ENCODE data around the gene CATSPERZ. TPM values are rescaled to one million over a fixed set of nuclear protein-coding genes. Genes with fewer than 3 reads are reported as not detected.
A peak's percentile ranks its signal among the peaks of the same experiment; 100 is the strongest.

The CATSPERZ gene
- total RNA-seq, 1 experiment from 2014 or later, result not detected

DNA sequence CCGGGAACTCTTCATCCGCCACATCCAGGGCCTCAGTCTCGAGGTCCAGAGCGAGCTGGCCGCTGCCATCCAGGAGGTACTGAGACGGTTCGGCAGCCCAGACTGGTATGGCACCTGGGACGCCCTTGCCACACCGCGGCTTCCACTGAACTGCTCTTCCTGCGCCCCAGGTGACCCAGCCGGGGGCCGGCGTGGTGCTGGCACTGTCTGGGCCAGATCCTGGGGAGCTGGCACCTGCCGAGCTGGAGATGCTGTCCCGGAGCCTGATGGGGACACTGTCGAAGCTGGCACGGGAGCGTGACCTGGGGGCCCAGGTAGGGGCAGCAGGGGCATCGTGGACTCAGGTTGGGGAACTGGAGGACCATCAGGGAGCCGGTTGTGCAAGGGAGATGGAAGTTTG, 41.3 kb downstream of the CATSPERZ start:
- DNase-seq (ENCODE audit: low spot score), result no peak

DNA sequence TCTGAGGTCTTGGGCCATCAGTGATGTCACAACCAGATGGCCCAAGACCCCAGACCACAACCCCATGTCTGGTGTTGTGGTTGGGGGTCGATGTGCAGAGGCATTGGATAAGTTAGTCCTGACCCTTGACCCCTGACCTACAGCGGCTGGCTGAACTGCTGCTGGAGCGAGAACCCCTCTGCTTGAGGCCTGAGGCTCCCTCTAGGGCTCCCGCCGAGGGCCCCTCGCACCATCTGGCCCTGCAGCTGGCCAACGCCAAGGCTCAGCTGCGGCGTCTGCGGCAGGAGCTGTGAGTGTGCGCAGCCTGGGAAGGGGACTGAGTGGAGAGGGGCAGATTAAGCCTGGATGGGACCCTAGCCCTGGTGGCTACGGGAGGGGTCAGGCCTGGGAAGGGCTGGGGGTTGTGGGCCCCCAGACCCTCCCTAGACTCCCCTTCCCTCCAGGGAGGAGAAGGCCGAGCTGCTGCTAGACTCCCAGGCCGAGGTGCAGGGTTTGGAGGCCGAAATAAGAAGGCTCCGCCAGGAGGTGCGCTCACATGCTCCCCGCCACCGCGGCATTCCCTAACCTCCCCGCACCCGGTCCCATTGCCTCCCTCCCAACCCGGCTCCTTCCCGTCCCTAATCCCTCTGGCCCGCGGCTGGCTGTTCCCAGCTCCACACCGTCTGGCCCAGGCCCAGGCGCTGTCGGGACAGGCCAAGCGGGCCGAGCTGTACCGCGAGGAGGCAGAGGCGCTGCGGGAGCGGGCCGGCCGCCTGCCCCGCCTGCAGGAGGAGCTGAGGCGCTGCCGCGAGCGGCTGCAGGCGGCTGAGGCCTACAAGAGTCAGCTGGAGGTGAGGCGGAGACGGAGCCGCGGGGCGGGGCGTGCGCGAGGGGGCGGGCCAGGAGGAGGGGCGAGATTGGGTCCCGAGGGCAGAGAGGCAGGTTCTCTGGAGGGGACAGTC, 42.0 kb downstream of the CATSPERZ start:
- peak; percentile 72 for DNase-seq (ENCODE audit: low spot score)

GRCh38 chr11:64342869-64343745, 42.9 kb downstream of the CATSPERZ start:
- DNase-seq (ENCODE audit: low spot score), result no peak

DNA sequence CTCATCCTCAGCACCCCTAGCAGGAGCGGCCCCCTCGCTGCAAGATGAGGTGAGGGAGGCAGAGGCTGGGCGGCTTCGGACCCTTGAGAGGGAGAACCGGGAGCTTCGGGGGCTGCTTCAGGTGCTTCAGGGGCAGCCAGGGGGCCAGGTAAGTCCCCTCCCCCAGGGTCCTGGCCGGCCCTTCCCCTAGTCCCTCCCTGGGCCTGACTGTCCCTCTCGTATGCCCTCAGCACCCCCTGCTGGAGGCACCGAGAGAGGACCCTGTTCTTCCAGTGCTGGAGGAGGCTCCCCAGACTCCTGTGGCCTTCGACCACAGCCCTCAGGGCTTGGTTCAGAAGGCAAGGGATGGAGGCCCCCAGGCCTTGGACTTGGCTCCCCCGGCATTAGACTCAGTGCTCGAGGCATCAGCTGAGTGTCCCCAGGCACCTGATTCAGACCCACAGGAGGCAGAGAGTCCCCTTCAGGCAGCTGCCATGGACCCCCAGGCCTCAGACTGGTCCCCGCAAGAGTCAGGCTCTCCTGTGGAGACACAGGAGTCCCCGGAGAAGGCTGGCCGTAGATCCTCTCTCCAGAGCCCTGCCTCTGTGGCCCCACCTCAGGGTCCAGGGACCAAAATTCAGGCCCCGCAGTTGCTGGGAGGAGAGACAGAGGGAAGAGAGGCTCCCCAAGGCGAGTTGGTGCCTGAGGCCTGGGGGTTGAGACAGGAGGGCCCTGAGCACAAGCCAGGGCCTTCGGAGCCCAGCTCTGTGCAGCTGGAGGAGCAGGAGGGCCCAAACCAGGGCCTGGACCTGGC, 43.8 kb downstream of the CATSPERZ start:
- no peak for DNase-seq (ENCODE audit: low spot score)

GRCh38 chr11:64344787-64345186, 44.6 kb downstream of the CATSPERZ start:
- DNase-seq (ENCODE audit: low spot score), result no peak

- no peak for DNase-seq (ENCODE audit: low spot score)
Observed at GRCh38 chr11:64347193-64347867, 47.2 kb downstream of the CATSPERZ start.

GRCh38 chr11:64348383-64349024, 48.3 kb downstream of the CATSPERZ start:
- no peak for DNase-seq (ENCODE audit: low spot score)

DNA sequence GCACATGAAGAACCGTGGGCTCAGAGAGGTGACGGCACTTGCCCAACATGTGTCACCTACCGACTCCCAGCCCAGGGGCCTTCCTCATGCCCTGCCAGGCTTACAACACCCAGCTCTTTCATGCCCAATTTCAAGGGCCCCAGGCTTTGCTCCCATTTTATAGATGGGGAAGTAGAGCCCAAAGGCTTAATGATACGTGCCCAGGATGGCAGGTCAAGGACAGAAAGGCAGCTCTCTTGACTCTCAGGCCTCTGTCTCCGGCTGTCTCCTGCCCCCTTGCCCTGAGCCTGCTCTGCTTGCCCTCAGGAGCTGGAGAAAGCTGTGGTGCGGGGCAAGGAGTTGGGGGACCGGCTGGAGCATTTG, 48.8 kb downstream of the CATSPERZ start:
- no peak for DNase-seq (ENCODE audit: low spot score)

- DNase-seq (ENCODE audit: low spot score), result no peak
Observed at GRCh38 chr11:64349404-64349803, 49.2 kb downstream of the CATSPERZ start.

GRCh38 chr11:64351136-64351631, 51.0 kb downstream of the CATSPERZ start:
- no peak for DNase-seq (ENCODE audit: low spot score)

GRCh38 chr11:64352099-64352994, 52.2 kb downstream of the CATSPERZ start:
- DNase-seq (ENCODE audit: low spot score), result no peak

- DNase-seq (ENCODE audit: low spot score), result no peak
Observed at GRCh38 chr11:64352995-64353714, 53.0 kb downstream of the CATSPERZ start.

DNA sequence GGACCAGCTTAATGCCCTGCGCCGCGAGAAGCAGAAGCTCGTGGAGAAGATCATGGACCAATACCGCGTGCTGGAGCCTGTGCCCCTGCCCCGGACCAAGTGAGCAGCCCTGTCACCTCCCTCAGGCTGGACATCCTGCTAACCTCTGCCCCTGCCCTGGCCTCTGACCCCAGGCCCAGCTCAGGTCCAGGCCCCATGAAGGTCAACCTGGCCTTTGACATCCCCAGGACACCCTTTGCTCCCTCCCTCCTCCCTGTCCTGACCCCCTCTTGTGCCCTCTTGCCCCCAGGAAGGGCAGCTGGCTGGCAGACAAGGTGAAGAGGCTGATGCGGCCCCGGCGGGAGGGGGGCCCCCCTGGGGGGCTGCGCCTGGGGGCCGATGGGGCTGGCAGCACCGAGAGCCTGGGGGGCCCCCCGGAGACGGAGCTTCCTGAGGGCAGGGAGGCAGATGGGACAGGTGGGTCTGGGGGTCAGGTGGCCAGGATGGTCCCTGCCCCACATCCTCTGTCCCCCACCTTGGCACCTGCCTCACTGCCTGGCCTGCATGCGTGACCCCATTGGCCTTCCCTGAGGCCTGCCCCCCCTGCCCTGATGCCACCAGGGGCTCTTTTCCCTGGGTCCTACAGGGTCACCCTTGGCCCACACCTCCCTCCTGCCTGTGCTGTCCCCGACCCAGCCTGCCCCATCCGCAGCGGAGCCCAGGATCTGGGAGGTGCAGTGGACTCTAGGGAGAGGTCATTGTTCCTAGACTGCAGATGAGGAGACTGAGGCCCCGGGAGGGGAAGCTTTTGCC, 53.8 kb downstream of the CATSPERZ start:
- DNase-seq (ENCODE audit: low spot score), result no peak

Other genes starting within 250 kb of the CATSPERZ start
- gene MACROD1, start 134.2 kb upstream of the CATSPERZ start, total RNA-seq (2014; rRNA removed; shearing (Covaris generic)), result 2.9 and 6.3 TPM in 2 replicates
- 424 and 474 TPM in 2 replicates for gene STIP1, start 114.2 kb upstream of the CATSPERZ start, total RNA-seq (2014; rRNA removed; shearing (Covaris generic))
- 15.1 and 18.7 TPM in 2 replicates for gene FERMT3, start 93.6 kb upstream of the CATSPERZ start, total RNA-seq (2014; rRNA removed; shearing (Covaris generic))
- 33.8 and 47.3 TPM in 2 replicates for gene TRPT1, start 74.2 kb upstream of the CATSPERZ start, total RNA-seq (2014; rRNA removed; shearing (Covaris generic))
- 49.3 and 71.5 TPM in 2 replicates for gene NUDT22, start 74.1 kb upstream of the CATSPERZ start, total RNA-seq (2014; rRNA removed; shearing (Covaris generic))
- 3.0 and 12.0 TPM in 2 replicates for gene DNAJC4, start 69.8 kb upstream of the CATSPERZ start, total RNA-seq (2014; rRNA removed; shearing (Covaris generic))
- gene VEGFB, start 65.8 kb upstream of the CATSPERZ start, total RNA-seq (2014; rRNA removed; shearing (Covaris generic)), result 24.4 and 33.0 TPM in 2 replicates
- gene FKBP2, start 59.3 kb upstream of the CATSPERZ start, total RNA-seq (2014; rRNA removed; shearing (Covaris generic)), result 40.5 and 55.9 TPM in 2 replicates
- 455 and 478 TPM in 2 replicates for gene PPP1R14B, start 53.4 kb upstream of the CATSPERZ start, total RNA-seq (2014; rRNA removed; shearing (Covaris generic))
- 51.0 and 64.8 TPM in 2 replicates for gene PLCB3, start 48.8 kb upstream of the CATSPERZ start, total RNA-seq (2014; rRNA removed; shearing (Covaris generic))
- gene BAD, start 15.7 kb upstream of the CATSPERZ start, total RNA-seq (2014; rRNA removed; shearing (Covaris generic)), result 219 TPM in 2 replicates
- 52.1 and 60.8 TPM in 2 replicates for gene GPR137, start 14.5 kb upstream of the CATSPERZ start, total RNA-seq (2014; rRNA removed; shearing (Covaris generic))
- gene KCNK4, start 9.1 kb upstream of the CATSPERZ start, total RNA-seq (2014; rRNA removed; shearing (Covaris generic)), result 0.07 TPM in 1 of 2 replicates, not detected in the other
- 30.4 and 46.6 TPM in 2 replicates for gene ESRRA, start 5.2 kb downstream of the CATSPERZ start, total RNA-seq (2014; rRNA removed; shearing (Covaris generic))
- gene TRMT112, start 17.2 kb downstream of the CATSPERZ start, total RNA-seq (2014; rRNA removed; shearing (Covaris generic)), result 454 and 683 TPM in 2 replicates
- gene PRDX5, start 17.8 kb downstream of the CATSPERZ start, total RNA-seq (2014; rRNA removed; shearing (Covaris generic)), result 300 and 344 TPM in 2 replicates
- 6.6 and 6.9 TPM in 2 replicates for gene CCDC88B, start 39.8 kb downstream of the CATSPERZ start, total RNA-seq (2014; rRNA removed; shearing (Covaris generic))
- gene RPS6KA4, start 58.8 kb downstream of the CATSPERZ start, total RNA-seq (2014; rRNA removed; shearing (Covaris generic)), result 77.4 and 78.2 TPM in 2 replicates